Esophagus muscularis mucosa (tissue), 3 donors: ENCODE data around the gene PC.

ENCODE experiments used
- CTCF ChIP-seq, 3 experiments: fragments of 200-600 bp in 2 of 3; fragments of 450-650 bp in 1 of 3; sonication (generic) in 2 of 3; IDR thresholded peaks; one replicate each; pipeline ENCODE4 v1.5.1; 2017 to 2019; ENCODE audit warnings: antibody characterized with exemption in 3 of 3, mild to moderate bottlenecking in 2 of 3, moderate library complexity in 1 of 3
- EP300 ChIP-seq: sonication (generic); formaldehyde crosslinking; IDR thresholded peaks from one replicate; pipeline ENCODE4 v1.6.1; 2017; ENCODE audit warnings: antibody characterized with exemption

- no peak for TF ChIP-seq CTCF (IDR thresholded peaks at IDR 0.05)
- TF ChIP-seq EP300 = no peak
Measured at GRCh38 chr11:66999555-66999954, 41.4 kb upstream of the PC start.
